Kidney glomerular epithelial cell (primary cell): ENCODE measurements around the gene BTN1A1.
"Not testable (repeated sequence)": the region's sequence is repeated elsewhere in the genome, so short reads cannot be mapped to it uniquely, and the experiment has no call there.

Experiments
- DNase-seq: peaks from one replicate; lab custom pipeline; 2025; lab: John Stamatoyannopoulos, UW

BTN1A1 gene

GRCh38 chr6:26537846-26538571 is 37.9 kb downstream of the BTN1A1 start, which contains the start of gene HMGN4:
TSS of gene HMGN4 (plus strand) at chr6:26538366. CDS start at chr6:26545207, 6,841 bp downstream.
- DNase-seq, result peak; percentile 95

- DNase-seq, result peak; percentile 46
Observed at GRCh38 chr6:26538572-26538902, 38.4 kb downstream of the BTN1A1 start.

GRCh38 chr6:26539071-26539615 is 39.0 kb downstream of the BTN1A1 start:
- DNase-seq, result no peak

- no peak for DNase-seq
Observed at GRCh38 chr6:26541579-26541978, 41.5 kb downstream of the BTN1A1 start.

GRCh38 chr6:26543953-26544352 is 43.9 kb downstream of the BTN1A1 start:
- peak; percentile 11 for DNase-seq

GRCh38 chr6:26544473-26544872 is 44.4 kb downstream of the BTN1A1 start:
- DNase-seq, result no peak

GRCh38 chr6:26545627-26546026 is 45.5 kb downstream of the BTN1A1 start:
- no peak for DNase-seq

GRCh38 chr6:26547363-26547762 is 47.3 kb downstream of the BTN1A1 start:
- not testable (repeated sequence) for DNase-seq

GRCh38 chr6:26550250-26550993 is 50.3 kb downstream of the BTN1A1 start:
- no peak for DNase-seq

- no peak for DNase-seq
Observed at GRCh38 chr6:26552205-26552604, 52.1 kb downstream of the BTN1A1 start.

- no peak for DNase-seq
Observed at GRCh38 chr6:26552640-26553188, 52.6 kb downstream of the BTN1A1 start.

- peak; percentile 85 for DNase-seq
Observed at GRCh38 chr6:26553264-26553634, 53.1 kb downstream of the BTN1A1 start.

- peak; percentile 98 for DNase-seq
Observed at GRCh38 chr6:26553635-26554446, 53.7 kb downstream of the BTN1A1 start.

- DNase-seq, result no peak
Observed at GRCh38 chr6:26554447-26554696, 54.3 kb downstream of the BTN1A1 start.

- DNase-seq, result peak; percentile 27
Observed at GRCh38 chr6:26554697-26555504, 54.8 kb downstream of the BTN1A1 start.

GRCh38 chr6:26555505-26556262 is 55.6 kb downstream of the BTN1A1 start:
- no peak for DNase-seq

GRCh38 chr6:26556263-26557070 is 56.4 kb downstream of the BTN1A1 start:
- peak; percentile 84 for DNase-seq
